CD4-positive, alpha-beta T cell treated with Interleukin-4 for 4 hours (primary cell): ENCODE measurements around the gene KRT16.
"Not testable (repeated sequence)": the region's sequence is repeated elsewhere in the genome, so short reads cannot be mapped to it uniquely, and the experiment has no call there.

Experiments used
- DNase-seq: peaks from one replicate; pipeline ENCODE4 v3.0.0-alpha.2; 2020

Gene KRT16

GRCh38 chr17:41613277-41614082 is 913 bp upstream of the KRT16 start:
- no peak for DNase-seq

- no peak for DNase-seq
Observed at GRCh38 chr17:41610965-41611640, 1.5 kb downstream of the KRT16 start.

GRCh38 chr17:41610061-41610517 is 2.5 kb downstream of the KRT16 start:
- DNase-seq: not testable (repeated sequence)

GRCh38 chr17:41606930-41607329 is 5.6 kb downstream of the KRT16 start:
- DNase-seq: not testable (repeated sequence)

GRCh38 chr17:41602524-41602923 is 10.0 kb downstream of the KRT16 start:
- no peak for DNase-seq

- no peak for DNase-seq
Observed at GRCh38 chr17:41600318-41600717, 12.2 kb downstream of the KRT16 start.

- no peak for DNase-seq
Observed at GRCh38 chr17:41599680-41600079, 12.9 kb downstream of the KRT16 start.

- no peak for DNase-seq
Observed at GRCh38 chr17:41595585-41595984, 17.0 kb downstream of the KRT16 start.

- DNase-seq: no peak
Observed at GRCh38 chr17:41594363-41594915, 18.1 kb downstream of the KRT16 start.

GRCh38 chr17:41593306-41593981 is 19.1 kb downstream of the KRT16 start:
- DNase-seq: no peak

GRCh38 chr17:41592601-41593305 is 19.8 kb downstream of the KRT16 start:
- DNase-seq: no peak

GRCh38 chr17:41589301-41589700 is 23.3 kb downstream of the KRT16 start:
- DNase-seq: no peak

GRCh38 chr17:41588126-41588810 is 24.3 kb downstream of the KRT16 start:
- no peak for DNase-seq

- no peak for DNase-seq
Observed at GRCh38 chr17:41586863-41587495, 25.6 kb downstream of the KRT16 start, which contains the start of gene KRT14. KRT14 (minus strand) TSS chr17:41586895; CDS start chr17:41586834, 61 bp downstream.

GRCh38 chr17:41585301-41586056 is 27.1 kb downstream of the KRT16 start:
- DNase-seq: no peak

- not testable (repeated sequence) for DNase-seq
Observed at GRCh38 chr17:41584331-41584927, 28.1 kb downstream of the KRT16 start.

GRCh38 chr17:41583137-41584127 is 29.1 kb downstream of the KRT16 start:
- DNase-seq: no peak

- not testable (repeated sequence) for DNase-seq
Observed at GRCh38 chr17:41582061-41582968, 30.3 kb downstream of the KRT16 start.
